IMR-90 (cell line): Measurements from ENCODE around the gene EIF4H. TPM values are rescaled to one million over a fixed set of nuclear protein-coding genes. Genes with fewer than 3 reads are reported as not detected.

Experiments
- ATAC-seq: fragments of 200-7000 bp; cut with Tn5 transposase; 2 replicates; pipeline ENCODE4 v1.9.1; 2020; ENCODE audit warnings: low read depth, mild to moderate bottlenecking, moderate library complexity
- BruUV-seq: library from RNA; stranded (reverse); fragments of 400-500 nt; replicated peaks from 2 replicates; lab custom pipeline; 2021; lab: Mats Ljungman, UMichigan
- CTCF ChIA-PET: fragments of 300-600 bp; formaldehyde crosslinking; extraction: SDS; loops from one replicate; lab custom pipeline; 2021; ENCODE audit warnings: antibody characterized with exemption; lab: Yijun Ruan, JAX
- POLR2A ChIA-PET: fragments of 300-600 bp; sonication (Branson Sonifier 250); formaldehyde crosslinking; loops from one replicate; lab custom pipeline; 2022; ENCODE audit warnings: antibody characterized with exemption; ENCODE audit not compliant: unreplicated experiment; lab: Charles Lee
- DNase-seq: peaks from one replicate; pipeline ENCODE4 v3.0.0; 2013
- H2AFZ ChIP-seq: replicated peaks from 2 replicates; pipeline ENCODE3; 2013; ENCODE audit warnings: low read length, mild to moderate bottlenecking; ENCODE audit not compliant: poor library complexity
- H2AK5ac ChIP-seq: 2 replicates; pipeline ENCODE4 v1.6.1; 2013; ENCODE audit warnings: low read depth, low read length, inconsistent platforms
- H2AK9ac ChIP-seq: replicated peaks from 2 replicates; pipeline ENCODE3; 2013; ENCODE audit warnings: mild to moderate bottlenecking, low read depth, low read length, moderate library complexity; ENCODE audit not compliant: poor library complexity
- H2BK120ac ChIP-seq: 2 replicates; pipeline ENCODE4 v1.6.1; 2013; ENCODE audit warnings: low read depth, low read length, inconsistent platforms
- H2BK15ac ChIP-seq: 3 replicates; pipeline ENCODE4 v1.6.1; 2013; ENCODE audit warnings: low read depth, low read length, inconsistent platforms
- H2BK20ac ChIP-seq: 2 replicates; pipeline ENCODE4 v1.6.1; 2013; ENCODE audit warnings: low read depth, mild to moderate bottlenecking, inconsistent platforms, low read length, moderate library complexity
- H2BK5ac ChIP-seq: 2 replicates; pipeline ENCODE4 v1.6.1; 2013; ENCODE audit warnings: mild to moderate bottlenecking, low read depth, low read length, inconsistent platforms; ENCODE audit not compliant: poor library complexity, severe bottlenecking
- H3K14ac ChIP-seq: replicated peaks from 2 replicates; pipeline ENCODE4 v1.6.1; 2013; ENCODE audit warnings: low read depth, low read length, inconsistent platforms
- H3K18ac ChIP-seq: 2 replicates; pipeline ENCODE4 v1.6.1; 2013; ENCODE audit warnings: low read depth, low read length, control low read depth
- H3K23ac ChIP-seq: 2 replicates; pipeline ENCODE4 v1.6.1; 2013; ENCODE audit warnings: low read depth, low read length, inconsistent platforms
- H3K27ac ChIP-seq: 2 replicates; pipeline ENCODE4 v1.5.1; 2013; ENCODE audit warnings: mild to moderate bottlenecking, control low read depth, low read length; ENCODE audit not compliant: insufficient read depth
- H3K27me3 ChIP-seq: 2 replicates; pipeline ENCODE4 v1.6.1; 2013; ENCODE audit warnings: low read length; ENCODE audit not compliant: control insufficient read depth, insufficient read depth
- H3K36me3 ChIP-seq: 2 replicates; pipeline ENCODE4 v1.6.1; 2013; ENCODE audit warnings: low read length, mixed read lengths; ENCODE audit not compliant: control insufficient read depth, insufficient read depth
- H3K4ac ChIP-seq: 2 replicates; pipeline ENCODE4 v1.6.1; 2013; ENCODE audit warnings: low read depth, low read length, inconsistent platforms
- H3K4me1 ChIP-seq: 2 replicates; pipeline ENCODE4 v1.6.1; 2013; ENCODE audit warnings: low read length, mixed read lengths; ENCODE audit not compliant: control insufficient read depth, insufficient read depth
- H3K4me2 ChIP-seq: 2 replicates; pipeline ENCODE4 v1.6.1; 2013; ENCODE audit warnings: low read depth, mild to moderate bottlenecking, control low read depth, low read length, moderate library complexity
- H3K4me3 ChIP-seq: 2 replicates; pipeline ENCODE4 v1.5.1; 2013; ENCODE audit warnings: low read depth, mild to moderate bottlenecking, control low read depth, low read length, moderate library complexity; ENCODE audit not compliant: insufficient read depth
- H3K56ac ChIP-seq: 2 replicates; pipeline ENCODE4 v1.6.1; 2013; ENCODE audit warnings: low read length, inconsistent platforms; ENCODE audit not compliant: insufficient read depth; ENCODE audit errors: extremely low read depth
- H3K79me1 ChIP-seq, 2 experiments: 2 replicates each; pipeline ENCODE4 v1.6.1; 2013; ENCODE audit warnings: low read length in 2 of 2, inconsistent platforms in 1 of 2, low read depth in 1 of 2
- H3K9ac ChIP-seq: 2 replicates; pipeline ENCODE4 v1.6.1; 2013; ENCODE audit warnings: low read depth, low read length, control low read depth
- H3K9me1 ChIP-seq: 2 replicates; pipeline ENCODE4 v1.6.1; 2013; ENCODE audit warnings: low read length, inconsistent platforms; ENCODE audit not compliant: insufficient read depth
- H3K9me3 ChIP-seq: 2 replicates; pipeline ENCODE4 v1.6.1; 2013; ENCODE audit warnings: low read length; ENCODE audit not compliant: control insufficient read depth, insufficient read depth
- H4K20me1 ChIP-seq: 2 replicates; pipeline ENCODE4 v1.6.1; 2013; ENCODE audit warnings: low read length, inconsistent platforms; ENCODE audit not compliant: insufficient read depth
- H4K5ac ChIP-seq: 2 replicates; pipeline ENCODE4 v1.6.1; 2013; ENCODE audit warnings: mild to moderate bottlenecking, low read depth, low read length, control low read depth
- H4K8ac ChIP-seq, 2 experiments: 2 replicates each; pipeline ENCODE4 v1.6.1; 2013; ENCODE audit warnings: low read depth in 2 of 2, low read length in 2 of 2, control low read depth in 1 of 2, inconsistent platforms in 1 of 2
- H4K91ac ChIP-seq: 2 replicates; pipeline ENCODE4 v1.6.1; 2013; ENCODE audit warnings: low read depth, low read length, inconsistent platforms; ENCODE audit not compliant: insufficient read depth
- BHLHE40 ChIP-seq: fragments of 150-350 bp; IDR thresholded peaks from 2 replicates; pipeline ENCODE4 v1.6.1; 2016; ENCODE audit warnings: mild to moderate bottlenecking, low read depth, low read length
- FOS ChIP-seq: fragments of 150-350 bp; IDR thresholded peaks from 2 replicates; pipeline ENCODE4 v1.6.1; 2016; ENCODE audit warnings: low read depth, low read length
- USF2 ChIP-seq: fragments of 150-350 bp; IDR thresholded peaks from 2 replicates; pipeline ENCODE4 v1.6.1; 2017; ENCODE audit warnings: mild to moderate bottlenecking, antibody characterized with exemption, low read length, low read depth
- WGBS, 2 experiments: methylation state at CpG; one replicate each; pipeline versions ENCODE4 v1.1.5 to v1.1.7; 2013; ENCODE audit warnings: missing lambda C conversion rate in 2 of 2; ENCODE audit not compliant: insufficient read length in 1 of 2; ENCODE audit errors: extremely low coverage in 2 of 2; 5-methylcytosine and 5-hydroxymethylcytosine counted together
- dilution Hi-C: fragments of 300-500 bp; cut with HindIII; formaldehyde crosslinking; loops from one replicate; pipeline ENCODE4 v1.14.3; 2018; ENCODE audit warnings: low sequenced_read_pairs; ENCODE audit not compliant: unreplicated experiment
- in situ Hi-C: fragments of 300-500 bp; cut with MboI; formaldehyde crosslinking; loops from 3 replicates; pipeline ENCODE4 v1.14.3; 2019; ENCODE audit warnings: low sequenced_read_pairs, inconsistent platforms, mixed read lengths
- intact Hi-C: fragments of 100-400 bp; cut with micrococcal nuclease; formaldehyde crosslinking; loops from 2 replicates; pipeline ENCODE4 v1.10.0; 2022
- polyA plus RNA-seq, 3 experiments: library from polyadenylated mRNA; depleted of rRNA; stranded (reverse); fragments of >200 nt; gene quantifications; 2 replicates each; pipeline ENCODE4 v1.2.3, GENCODE V29; 2012; ENCODE audit warnings: low replicate concordance in 1 of 3
- total RNA-seq: library from RNA; depleted of rRNA; stranded (reverse); fragments of >200 nt; gene quantifications from 2 replicates; pipeline ENCODE4 v1.2.3, GENCODE V29; 2012

Gene EIF4H
- total and polyA plus RNA-seq, 2 of the 4 experiments (the other 2 are of a cell fraction), result 241 to 321 TPM

GRCh38 chr7:74174606-74175082 is 488 bp downstream of the EIF4H start (continued):
- no peak for TF ChIP-seq FOS

- Histone ChIP-seq H3K9me3 (no peaks in the 10 kb centered on the region), H3K27me3 (no peaks in the 10 kb centered on the region), H2BK15ac (no peak overlapping the region), H3K9me1 (peaks cover 18% of the 10 kb centered on the region), H3K4me1 (peaks cover 14% of the 10 kb centered on the region), H4K20me1 (peaks cover 56% of the 10 kb centered on the region), H2BK120ac (no peak overlapping the region), H3K4ac (no peak overlapping the region; the same call in 1 of the 2 replicates), H2AK9ac (no peak overlapping the region), H3K36me3 (peaks cover 10% of the 10 kb centered on the region), H3K79me1 (peaks cover 2 to 24% of the 10 kb centered on the region in 2 experiments; a peak in 3 of 4 replicates), H3K27ac (peak overlapping the region; percentile 64), H4K5ac (no peak overlapping the region; the same call in 1 of the 2 replicates), H2BK5ac (peak overlapping the region; percentile 78), H3K56ac (no peak overlapping the region; the same call in 1 of the 2 replicates), H3K18ac (no peak overlapping the region; the same call in 1 of the 2 replicates), H3K23ac (peak overlapping the region; percentile 57), H3K9ac (peak overlapping the region; percentile 94), H2AFZ (no peak overlapping the region), H3K4me3 (peak overlapping the region; percentile 92), H3K4me2 (peak overlapping the region; percentile 99), H3K14ac (peak overlapping the region; percentile 49; the same call in 1 of the 2 replicates), H4K8ac (0 out of 4 replicates have a peak overlapping the region, but pooled peaks of 1 of the 2 experiments have one; percentile 1), H4K91ac (no peak overlapping the region), H2AK5ac (no peak overlapping the region; the same call in 1 of the 2 replicates), H2BK20ac (no peak overlapping the region)
- BruUV-seq, result no TSS peak
- ATAC-seq, result no peak
- dilution Hi-C loops, result no loop called here
- intact Hi-C loops, result loop anchor here (2.0 to 5.0 kb wide), 2 partner anchors 98 to 309 kb away; no protein-coding TSS in a partner anchor
- no CpG with 5 or more reads among the region's 6 CpGs for WGBS, 2 experiments
- CTCF ChIA-PET, result interaction anchor here (0.5 to 1.2 kb wide), 6 partner anchors 11 to 453 kb away, joined by 3 to 5 read pairs (median 4); no protein-coding TSS in a partner anchor
- in situ Hi-C loops, result loop anchor here (5.0 kb wide), 1 partner anchor 98 kb away; no protein-coding TSS in a partner anchor
- no peak for TF ChIP-seq BHLHE40
- TF ChIP-seq USF2, result no peak
- DNase-seq, result no peak
- POLR2A ChIA-PET, result interaction anchor here (0.7 kb wide), 1 partner anchor 100 kb away, joined by 7 read pairs; no protein-coding TSS in a partner anchor
These were observed 1.2 kb downstream of the EIF4H start for GRCh38 chr7:74175340-74175739.
